MM.1S (cell line): ENCODE measurements around the gene HTRA2.
A peak's percentile ranks its signal among the peaks of the same experiment; 100 is the strongest.

ENCODE experiments used
- DNase-seq: peaks from one replicate; pipeline ENCODE4 v3.0.0-alpha.2; 2015
- H2AFZ ChIP-seq: fragments of 300-600 bp; sonication (generic); 2 replicates; pipeline ENCODE4 v1.6.0; 2016; ENCODE audit warnings: antibody characterized with exemption, low read length
- H3F3A ChIP-seq: fragments of 300-600 bp; sonication (generic); 2 replicates; pipeline ENCODE4 v1.6.1; 2016; ENCODE audit warnings: mild to moderate bottlenecking, antibody characterized with exemption, low read length, moderate library complexity, mixed read lengths; ENCODE audit not compliant: insufficient read depth
- H3K27ac ChIP-seq: fragments of 300-600 bp; sonication (generic); 2 replicates; pipeline ENCODE4 v1.5.1; 2016; ENCODE audit warnings: mild to moderate bottlenecking, low read length
- H3K27me3 ChIP-seq: fragments of 300-600 bp; sonication (generic); replicated peaks from 2 replicates; pipeline ENCODE4 v1.6.0; 2016; ENCODE audit warnings: low read length; ENCODE audit not compliant: insufficient read depth
- H3K36me3 ChIP-seq: fragments of 300-600 bp; sonication (generic); replicated peaks from 2 replicates; pipeline ENCODE4 v1.6.1; 2016; ENCODE audit warnings: mild to moderate bottlenecking, low read length, mixed read lengths; ENCODE audit not compliant: insufficient read depth
- H3K4me1 ChIP-seq: fragments of 300-600 bp; sonication (generic); 2 replicates; pipeline ENCODE4 v1.6.1; 2016; ENCODE audit warnings: low read length, mixed read lengths
- H3K4me2 ChIP-seq: fragments of 300-600 bp; sonication (generic); 2 replicates; pipeline ENCODE4 v1.6.0; 2016; ENCODE audit warnings: low read depth, low read length
- H3K4me3 ChIP-seq: fragments of 300-600 bp; sonication (generic); 2 replicates; pipeline ENCODE4 v1.5.1; 2016; ENCODE audit warnings: low read length, mixed read lengths
- H3K79me2 ChIP-seq: fragments of 300-600 bp; sonication (generic); 2 replicates; pipeline ENCODE4 v1.6.1; 2016; ENCODE audit warnings: mixed run types, low read length, mixed read lengths
- H3K9ac ChIP-seq: fragments of 300-600 bp; sonication (generic); 2 replicates; pipeline ENCODE4 v1.6.1; 2016; ENCODE audit warnings: low read length, mixed read lengths
- H3K9me2 ChIP-seq: fragments of 300-600 bp; sonication (generic); replicated peaks from 2 replicates; pipeline ENCODE4 v1.6.1; 2016; ENCODE audit warnings: mild to moderate bottlenecking, low read length, mixed read lengths; ENCODE audit not compliant: insufficient read depth
- H3K9me3 ChIP-seq: fragments of 300-600 bp; sonication (generic); replicated peaks from 2 replicates; pipeline ENCODE4 v1.6.1; 2016; ENCODE audit warnings: mild to moderate bottlenecking, low read length, mixed read lengths; ENCODE audit not compliant: insufficient read depth
- H4K20me1 ChIP-seq: fragments of 300-600 bp; sonication (generic); 2 replicates; pipeline ENCODE4 v1.6.1; 2016; ENCODE audit warnings: mild to moderate bottlenecking, low read length, moderate library complexity, mixed read lengths; ENCODE audit not compliant: insufficient read depth
- CTCF ChIP-seq: fragments of 300-600 bp; sonication (generic); IDR thresholded peaks from 2 replicates; pipeline ENCODE4 v1.5.1; 2016; ENCODE audit warnings: antibody characterized with exemption, low read length, mixed read lengths
- EZH2 ChIP-seq: fragments of 300-600 bp; sonication (generic); optimal IDR thresholded peaks from 2 replicates; pipeline ENCODE3; 2017; ENCODE audit warnings: low read depth, mild to moderate bottlenecking, antibody characterized with exemption, low read length, mixed read lengths
- EZH2phosphoT487 ChIP-seq: fragments of 300-600 bp; sonication (generic); IDR thresholded peaks from 2 replicates; pipeline ENCODE4 v1.6.1; 2018; ENCODE audit warnings: antibody characterized with exemption, low read length

Gene HTRA2

GRCh38 chr2:74566076-74566753 lies 36.5 kb downstream of the HTRA2 start:
- Histone ChIP-seq H3K79me2 (no peaks in the 10 kb centered on the region), H3K9ac (no peak overlapping the region), H4K20me1 (no peaks in the 10 kb centered on the region), H2AFZ (no peak overlapping the region), H3K4me3 (no peak overlapping the region), H3K27ac (no peak overlapping the region), H3K9me3 (no peaks in the 10 kb centered on the region), H3K27me3 (no peaks in the 10 kb centered on the region; the same call in 1 of the 2 replicates), H3K9me2 (no peaks in the 10 kb centered on the region), H3K36me3 (no peaks in the 10 kb centered on the region), H3K4me1 (peaks cover 12% of the 10 kb centered on the region), H3F3A (no peaks in the 10 kb centered on the region), H3K4me2 (no peak overlapping the region)
- DNase-seq, result no peak
- TF ChIP-seq CTCF (no peak), EZH2 (no peak), EZH2phosphoT487 (no peak)

- Histone ChIP-seq H3F3A (no peaks in the 10 kb centered on the region), H3K4me3 (no peak overlapping the region), H3K79me2 (no peaks in the 10 kb centered on the region), H3K27me3 (no peaks in the 10 kb centered on the region; the same call in 1 of the 2 replicates), H3K4me2 (0 out of 2 replicates have a peak overlapping the region, but pooled peaks have one; percentile 6), H4K20me1 (no peaks in the 10 kb centered on the region), H3K9me3 (no peaks in the 10 kb centered on the region), H3K9me2 (no peaks in the 10 kb centered on the region), H3K36me3 (no peaks in the 10 kb centered on the region), H3K4me1 (peaks cover 12% of the 10 kb centered on the region), H3K9ac (no peak overlapping the region), H3K27ac (no peak overlapping the region), H2AFZ (no peak overlapping the region)
- DNase-seq, result no peak
- TF ChIP-seq EZH2phosphoT487, result no peak
- no peak for TF ChIP-seq CTCF
- no peak for TF ChIP-seq EZH2
These were observed 37.0 kb downstream of the HTRA2 start for GRCh38 chr2:74566754-74567085.

DNA sequence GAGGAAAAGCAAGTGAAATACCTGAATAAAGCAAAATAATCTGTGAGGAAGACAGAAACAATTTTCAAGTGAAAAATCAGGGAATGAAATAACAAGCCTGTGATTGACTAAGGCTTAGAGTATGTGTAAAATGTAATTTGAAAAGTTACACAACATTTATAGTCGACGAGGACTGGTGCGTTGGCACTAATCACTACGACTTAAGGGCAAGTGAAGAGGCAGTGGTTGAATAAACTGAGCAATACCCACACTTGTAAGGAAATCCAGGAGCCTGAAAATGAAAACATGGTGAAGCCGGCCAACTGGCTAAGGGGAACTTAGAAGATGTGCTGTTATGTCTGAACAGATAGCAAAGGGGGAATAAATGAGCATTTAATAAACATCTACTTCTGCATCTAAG lies 38.1 kb downstream of the HTRA2 start:
- Histone ChIP-seq H4K20me1 (no peaks in the 10 kb centered on the region), H3K9me3 (no peaks in the 10 kb centered on the region), H3K9ac (no peak overlapping the region), H3K79me2 (no peaks in the 10 kb centered on the region), H3K4me2 (no peak overlapping the region), H3K27me3 (no peaks in the 10 kb centered on the region), H2AFZ (no peak overlapping the region), H3K36me3 (no peaks in the 10 kb centered on the region), H3F3A (no peaks in the 10 kb centered on the region), H3K27ac (no peak overlapping the region), H3K9me2 (no peaks in the 10 kb centered on the region), H3K4me1 (peaks cover 12% of the 10 kb centered on the region), H3K4me3 (no peak overlapping the region)
- TF ChIP-seq EZH2, result no peak
- no peak for TF ChIP-seq EZH2phosphoT487
- no peak for TF ChIP-seq CTCF
- no peak for DNase-seq
